H1 (cell line): ENCODE data around the gene DUSP7.

ENCODE experiments used
- CEBPB ChIP-seq: IDR thresholded peaks from 2 replicates; pipeline ENCODE4 v1.6.1; 2012; ENCODE audit warnings: low read depth, low read length
- CHD2 ChIP-seq: IDR thresholded peaks from 2 replicates; pipeline ENCODE4 v1.6.1; 2012; ENCODE audit warnings: low read length, improper control_type of control experiment
- CTCF ChIP-seq, 3 experiments: IDR thresholded peaks; 1 replicate in 2 of 3; 2 replicates in 1 of 3; pipeline versions ENCODE4 v1.5.1 to v1.6.1; 2011; ENCODE audit warnings: low read length in 3 of 3, mild to moderate bottlenecking in 3 of 3, inconsistent platforms in 2 of 3, low read depth in 1 of 3, moderate library complexity in 1 of 3; ENCODE audit not compliant: insufficient read depth in 1 of 3; ENCODE audit errors: control extremely low read depth in 1 of 3
- MAX ChIP-seq: IDR thresholded peaks from 2 replicates; pipeline ENCODE4 v1.6.1; 2012; ENCODE audit warnings: inconsistent platforms
- POLR2A ChIP-seq, 2 experiments: IDR thresholded peaks; 1 replicate in 1 of 2; 2 replicates in 1 of 2; pipeline ENCODE4 v1.6.1; 2011; ENCODE audit warnings: low read depth in 2 of 2, low read length in 2 of 2, mild to moderate bottlenecking in 2 of 2; ENCODE audit errors: control extremely low read depth in 1 of 2

DNA sequence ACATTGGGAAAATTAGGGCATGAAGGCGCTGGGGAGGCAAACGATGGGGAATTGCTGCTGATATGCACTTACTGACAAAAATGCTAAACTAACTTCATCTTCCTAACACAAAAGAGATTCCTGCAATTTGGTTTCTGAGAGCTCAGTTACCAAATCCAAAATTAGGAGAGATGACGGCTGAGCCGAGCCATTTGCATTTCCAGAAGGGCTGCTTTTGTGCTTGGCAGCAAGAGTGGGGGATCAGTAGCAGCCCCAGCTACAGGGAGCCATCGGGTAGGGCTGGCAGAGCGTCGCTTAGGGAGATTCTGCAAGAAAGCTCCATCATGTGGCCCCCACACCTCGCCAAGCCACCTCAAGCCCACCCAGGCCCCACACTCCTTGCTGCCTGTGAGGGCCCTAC, 16.1 kb upstream of the DUSP7 start:
- TF ChIP-seq CEBPB = no peak
- TF ChIP-seq MAX = no peak
- no peak for TF ChIP-seq POLR2A (IDR thresholded peaks at IDR 0.05; ENCODE audit: control extremely low read depth in 1 of 2, low read depth in 2 of 2, low read length in 2 of 2)
- TF ChIP-seq CHD2 = no peak
- no peak for TF ChIP-seq CTCF (IDR thresholded peaks at IDR 0.05; ENCODE audit: control extremely low read depth in 1 of 3, insufficient read depth in 1 of 3, low read depth in 1 of 3, low read length in 3 of 3)
